GM21367 (cell line): Measurements from ENCODE around the gene EFNA2.

ENCODE experiments used
- ATAC-seq: cut with Tn5 transposase; IDR thresholded peaks from one replicate; pipeline ENCODE4 v1.9.1; 2021; ENCODE audit not compliant: unreplicated experiment

Gene EFNA2

DNA sequence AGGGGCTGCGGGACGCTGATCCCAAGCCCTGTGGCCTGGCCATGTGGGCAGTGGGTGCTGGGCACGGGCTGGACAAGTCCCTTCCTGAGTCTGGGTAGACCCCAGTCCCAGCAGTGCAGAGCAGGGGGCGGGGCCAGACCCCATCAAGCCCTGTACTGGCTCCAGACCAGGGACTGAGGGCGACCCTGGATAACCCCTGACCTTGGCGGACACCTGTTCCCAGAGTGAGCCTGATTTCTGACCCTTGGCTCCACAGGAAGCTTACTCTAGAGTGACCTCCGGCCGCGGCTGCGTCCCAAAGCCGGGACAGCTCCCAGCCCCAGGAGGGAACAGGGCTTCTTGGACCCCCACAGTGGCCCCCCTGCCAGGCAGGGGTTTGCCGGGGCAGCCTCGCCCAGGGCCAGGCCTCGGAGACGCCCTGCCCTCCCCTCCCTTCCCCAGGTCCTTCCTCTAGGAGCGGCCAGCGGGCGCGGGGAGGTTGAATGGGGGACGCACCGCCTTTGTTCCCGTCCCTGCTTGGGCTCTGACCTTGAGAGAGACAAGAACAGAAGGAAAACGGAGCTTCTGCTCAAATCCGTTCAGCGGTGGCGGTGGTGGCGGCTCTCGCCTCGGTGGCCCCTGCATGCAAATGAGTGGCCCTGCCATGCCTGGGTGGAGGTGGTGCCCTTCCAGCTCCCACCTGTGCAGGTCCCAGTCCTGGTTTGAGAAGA, 2.3 kb upstream of the EFNA2 start:
- ATAC-seq: no peak

DNA sequence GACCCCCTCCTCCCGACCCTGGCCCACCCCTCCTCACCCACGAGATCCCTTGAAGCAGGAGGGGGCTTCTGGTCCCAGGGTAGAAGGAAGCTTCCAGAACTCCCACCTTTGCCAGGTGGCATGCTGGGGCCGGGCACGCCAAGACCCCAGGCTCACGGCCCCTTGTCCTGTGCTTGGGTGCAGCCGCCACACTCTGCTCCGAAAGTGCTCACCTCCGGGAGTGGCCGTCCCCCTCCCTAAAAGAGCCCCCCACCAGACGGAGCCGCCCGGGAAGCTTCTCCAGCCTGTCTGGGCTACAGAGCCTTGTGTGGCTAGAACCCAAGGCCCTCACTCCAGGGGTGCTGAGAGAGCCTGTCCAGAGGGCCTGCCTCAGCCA, 1.8 kb upstream of the EFNA2 start:
- no peak for ATAC-seq

DNA sequence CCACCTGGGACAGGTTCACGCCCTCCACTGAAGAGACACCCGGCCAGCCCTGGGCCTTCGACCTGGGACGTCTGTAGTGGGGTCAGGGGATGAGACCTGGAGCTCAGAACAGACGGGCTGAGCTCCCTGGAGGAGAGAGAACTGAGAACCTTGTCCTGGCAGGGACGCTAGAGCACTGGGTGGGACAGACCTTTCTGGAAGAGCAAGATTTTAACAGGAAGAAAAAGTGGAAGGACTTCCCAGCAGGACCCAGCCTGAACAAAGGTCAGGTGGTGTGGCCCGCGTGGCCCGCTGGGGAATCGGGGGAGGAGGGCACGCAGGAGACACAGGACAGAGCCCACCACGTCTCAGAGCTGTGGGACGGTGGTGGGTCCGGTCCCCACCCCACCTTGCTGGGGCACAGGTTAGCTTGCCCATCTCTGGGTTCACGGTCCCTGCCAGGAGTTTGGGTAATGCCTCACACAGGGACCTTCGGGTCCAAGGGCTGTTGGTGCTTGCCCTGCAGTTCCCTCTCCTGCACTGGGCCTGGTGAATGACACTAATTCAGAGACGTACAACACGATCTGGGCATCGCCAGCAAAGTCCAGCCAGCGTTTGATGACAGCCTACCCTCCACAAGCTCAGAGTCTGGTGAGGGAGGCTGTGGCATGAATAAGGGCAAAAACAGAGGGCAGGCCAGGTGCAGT, 1.2 kb upstream of the EFNA2 start:
- no peak for ATAC-seq

DNA sequence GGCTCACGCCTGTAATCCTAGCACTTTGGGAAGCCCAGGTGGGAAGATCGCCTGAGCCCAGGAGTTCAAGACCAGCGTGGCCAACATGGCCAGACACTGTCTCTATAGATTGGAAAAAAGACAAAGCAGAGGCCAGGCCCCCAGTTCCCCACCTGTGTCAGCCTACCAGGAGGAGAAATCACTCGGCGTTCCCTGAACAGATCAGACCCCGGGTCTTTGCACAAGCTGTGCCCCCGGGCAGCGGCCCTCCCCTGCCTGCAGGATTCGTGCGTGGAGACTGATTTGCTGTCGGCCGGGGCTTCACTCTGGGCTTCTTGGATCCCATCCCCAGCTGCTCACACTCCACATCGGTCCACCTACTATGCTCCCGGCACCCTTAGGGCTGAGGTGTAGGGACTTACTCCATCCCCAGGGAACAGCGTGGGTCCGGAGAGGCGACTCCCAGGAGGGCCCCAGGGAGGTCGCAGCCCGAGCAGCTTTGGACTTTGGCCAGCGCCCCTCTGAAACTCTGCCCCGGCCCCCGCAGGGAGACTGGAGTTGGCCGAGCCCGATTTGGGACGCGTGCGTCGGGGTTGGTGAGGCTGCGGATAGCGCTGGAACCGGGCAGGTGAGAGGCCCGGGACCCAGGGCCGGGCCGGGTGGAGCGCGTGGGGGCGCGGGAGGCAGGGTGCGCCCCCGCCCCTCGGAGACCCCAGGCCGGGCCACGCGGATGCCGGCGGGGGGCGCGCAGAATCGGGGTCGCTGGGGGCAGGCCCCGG, 515 bp upstream of the EFNA2 start:
- no peak for ATAC-seq

DNA sequence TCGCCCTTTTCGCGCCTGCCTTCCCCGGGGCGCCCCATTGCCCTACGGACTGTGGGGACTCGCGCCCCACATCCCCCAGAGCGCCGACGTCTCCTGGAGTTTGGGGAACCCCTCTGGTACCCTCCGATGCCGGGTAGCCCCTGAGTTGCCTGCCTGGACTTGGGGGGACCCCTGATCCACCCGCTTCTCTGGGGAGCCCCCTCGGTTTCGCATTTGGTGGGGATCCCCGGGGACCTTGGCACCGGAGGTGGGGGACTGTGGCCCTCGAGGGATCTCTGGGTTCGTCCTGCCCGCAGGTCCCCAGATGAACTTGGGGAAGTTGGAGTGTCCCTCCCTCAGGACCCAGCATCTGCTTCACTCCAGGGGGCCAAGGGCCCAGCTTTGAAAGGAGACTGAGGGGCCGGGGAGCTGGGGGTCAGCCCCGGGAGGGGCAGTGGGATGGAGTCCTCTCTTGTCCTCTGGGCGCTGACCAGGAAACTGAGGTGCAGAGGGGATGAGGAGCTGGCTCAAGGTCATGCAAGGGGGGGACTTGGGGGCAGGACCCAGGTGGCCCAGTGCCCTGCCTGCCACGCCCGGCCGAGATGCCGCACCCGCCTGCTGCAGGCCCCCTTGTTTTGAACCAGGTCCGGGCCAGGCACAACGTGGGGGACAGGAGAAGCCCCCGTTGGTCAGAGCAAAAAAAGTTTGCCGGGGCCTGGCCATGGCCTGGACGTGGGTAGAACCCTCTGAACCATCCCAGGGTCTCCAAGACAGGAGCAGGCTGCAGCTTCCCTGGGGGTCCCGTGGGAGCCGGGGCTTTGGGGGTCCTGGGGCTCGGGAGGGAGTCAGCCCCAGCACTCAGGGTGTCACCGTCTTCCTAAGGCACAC, 1.0 kb downstream of the EFNA2 start:
- ATAC-seq: no peak

DNA sequence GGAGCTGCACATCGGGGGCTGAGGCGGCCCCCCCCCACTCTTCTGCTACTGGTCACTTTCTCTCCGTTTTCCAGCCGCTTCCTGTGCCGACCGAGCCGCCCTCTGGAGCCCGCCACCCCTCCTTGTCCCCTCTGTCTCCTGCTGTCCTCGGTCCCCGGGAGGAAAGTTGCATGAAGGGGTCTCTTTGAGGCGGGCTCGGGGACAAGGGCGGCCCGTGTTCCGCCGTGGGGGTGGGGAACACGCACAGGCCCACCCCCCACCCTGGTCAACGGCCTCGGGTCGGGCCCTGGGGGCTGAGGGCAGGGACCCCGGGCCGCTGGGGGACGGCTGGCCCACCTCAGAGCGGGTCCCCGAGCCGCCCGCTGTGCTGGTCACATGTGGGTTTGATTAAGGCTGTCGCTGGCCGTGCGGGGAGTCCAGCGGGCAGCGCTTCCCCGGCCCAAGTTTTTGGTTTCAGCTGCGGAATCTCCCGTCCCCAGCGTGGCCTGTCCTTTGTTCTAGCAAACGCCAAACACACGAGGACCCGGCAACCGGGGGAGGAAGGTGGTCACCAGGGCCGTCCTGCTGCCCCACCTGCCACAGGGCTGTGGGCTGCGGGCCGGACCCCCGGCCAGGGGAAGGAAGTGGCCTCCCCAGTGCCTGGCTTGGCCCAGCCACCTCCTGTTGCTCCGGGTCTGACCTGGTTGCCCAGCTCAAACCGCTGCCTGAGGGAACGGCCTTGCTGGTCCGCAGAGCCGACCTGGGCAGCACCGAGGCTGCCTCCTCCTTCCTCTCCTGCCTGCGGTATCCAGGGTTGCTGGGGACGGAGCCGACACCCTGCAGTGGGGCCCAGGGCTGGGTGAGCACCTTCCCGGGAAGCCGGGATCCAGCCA, 1.9 kb downstream of the EFNA2 start:
- ATAC-seq: no peak

DNA sequence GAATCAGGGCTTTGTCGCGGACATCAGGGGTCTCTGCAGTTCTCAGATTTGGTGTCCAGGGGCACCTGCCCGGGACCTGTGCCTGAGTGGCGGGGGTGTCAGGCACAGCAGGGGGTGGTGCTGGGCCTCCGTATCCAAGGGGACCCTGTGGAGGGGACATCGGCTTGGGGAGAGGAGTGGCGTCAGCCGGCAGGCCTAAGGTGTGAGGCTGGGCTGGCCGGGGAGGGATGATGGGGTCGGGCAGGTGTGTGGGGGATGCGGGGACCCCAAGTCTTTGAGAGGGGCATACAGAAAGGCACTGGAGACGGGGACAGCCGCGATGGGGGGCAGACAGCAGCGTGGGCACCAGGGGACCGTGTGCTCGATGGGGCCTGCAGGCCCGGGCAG, 2.5 kb downstream of the EFNA2 start:
- ATAC-seq: no peak

DNA sequence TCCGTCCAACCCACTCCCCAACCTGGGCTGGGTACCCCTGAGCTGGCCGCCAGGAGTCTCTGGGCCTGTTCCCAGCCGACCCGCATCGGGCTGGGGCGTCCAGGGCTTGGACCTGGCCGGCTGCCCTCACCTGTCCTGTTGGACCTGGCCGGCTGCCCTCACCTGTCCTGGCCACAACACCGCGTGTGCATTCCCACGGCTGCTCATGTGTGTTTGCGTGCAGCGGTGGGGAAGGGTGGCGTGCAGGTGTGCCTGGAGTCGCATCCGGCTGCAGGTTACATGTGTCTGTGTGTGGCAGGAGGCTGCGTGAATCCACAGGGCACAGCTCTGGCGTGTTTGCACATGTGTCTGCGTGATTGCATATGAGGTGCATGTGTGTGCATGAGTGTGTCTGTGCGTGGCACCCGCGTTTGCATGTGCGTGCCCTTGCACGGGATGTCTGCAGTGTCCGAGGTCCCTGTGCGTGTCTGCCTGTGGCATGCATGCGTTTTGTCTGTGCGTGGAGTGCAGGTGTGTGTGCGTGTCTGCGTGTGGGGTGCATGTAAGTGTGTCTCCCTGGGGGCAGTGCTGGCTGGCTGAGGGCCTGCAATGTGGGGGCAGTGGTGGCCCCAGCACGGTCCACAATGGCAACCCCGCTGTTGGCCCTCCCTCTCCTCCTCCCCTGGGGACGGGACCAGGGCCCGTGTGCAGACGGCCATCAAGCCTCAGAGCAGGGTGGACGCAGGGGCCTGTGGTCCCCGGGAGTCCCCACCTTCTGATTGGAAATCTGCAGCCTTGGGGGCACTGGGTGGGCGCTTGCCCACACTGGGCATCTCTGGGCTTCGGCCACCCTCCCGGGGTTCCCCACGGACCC, 3.4 kb downstream of the EFNA2 start:
- ATAC-seq: no peak

DNA sequence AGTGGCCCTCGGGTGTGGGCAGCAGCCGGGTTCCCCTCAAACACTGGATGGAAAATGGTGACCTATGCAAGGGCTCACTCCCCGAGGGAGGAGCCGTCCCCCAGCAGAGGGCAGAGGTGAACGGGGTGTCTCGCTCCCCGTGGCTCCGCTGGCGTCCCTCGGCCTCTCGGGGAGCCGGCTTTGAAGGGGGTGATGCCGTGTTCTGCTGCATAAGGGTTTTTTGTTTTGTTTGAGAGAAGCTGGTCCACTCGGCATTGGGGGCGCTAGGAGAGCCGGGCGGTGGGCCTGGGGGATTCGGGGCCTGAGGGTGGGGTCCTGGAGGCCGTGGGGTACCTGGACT, 4.0 kb downstream of the EFNA2 start:
- no peak for ATAC-seq

DNA sequence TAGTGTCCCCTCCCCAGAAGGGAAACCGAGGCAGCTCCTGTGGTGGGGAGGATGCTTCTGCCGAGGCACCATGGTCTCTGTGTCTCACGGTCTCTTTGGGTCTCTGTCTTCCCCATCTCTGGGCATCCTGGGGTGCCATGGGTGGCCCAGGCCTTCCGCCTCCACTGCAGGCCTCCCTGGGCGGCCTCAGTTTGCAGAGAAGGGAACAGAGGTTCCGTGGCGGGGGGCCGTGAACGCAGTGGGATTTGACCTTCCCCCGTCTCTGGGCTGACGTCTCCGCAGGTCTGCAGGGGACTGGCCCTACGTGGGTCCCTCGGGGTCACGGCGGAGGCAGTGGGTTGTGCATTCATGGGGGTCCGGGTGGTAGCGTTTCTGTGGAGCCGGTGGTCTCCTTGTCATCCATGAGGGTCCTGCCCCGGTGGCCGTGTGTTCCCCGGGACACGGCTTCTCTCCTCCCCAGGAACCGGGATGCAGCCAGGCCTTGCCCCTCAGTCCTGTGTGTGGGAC, 4.6 kb downstream of the EFNA2 start:
- ATAC-seq: no peak

DNA sequence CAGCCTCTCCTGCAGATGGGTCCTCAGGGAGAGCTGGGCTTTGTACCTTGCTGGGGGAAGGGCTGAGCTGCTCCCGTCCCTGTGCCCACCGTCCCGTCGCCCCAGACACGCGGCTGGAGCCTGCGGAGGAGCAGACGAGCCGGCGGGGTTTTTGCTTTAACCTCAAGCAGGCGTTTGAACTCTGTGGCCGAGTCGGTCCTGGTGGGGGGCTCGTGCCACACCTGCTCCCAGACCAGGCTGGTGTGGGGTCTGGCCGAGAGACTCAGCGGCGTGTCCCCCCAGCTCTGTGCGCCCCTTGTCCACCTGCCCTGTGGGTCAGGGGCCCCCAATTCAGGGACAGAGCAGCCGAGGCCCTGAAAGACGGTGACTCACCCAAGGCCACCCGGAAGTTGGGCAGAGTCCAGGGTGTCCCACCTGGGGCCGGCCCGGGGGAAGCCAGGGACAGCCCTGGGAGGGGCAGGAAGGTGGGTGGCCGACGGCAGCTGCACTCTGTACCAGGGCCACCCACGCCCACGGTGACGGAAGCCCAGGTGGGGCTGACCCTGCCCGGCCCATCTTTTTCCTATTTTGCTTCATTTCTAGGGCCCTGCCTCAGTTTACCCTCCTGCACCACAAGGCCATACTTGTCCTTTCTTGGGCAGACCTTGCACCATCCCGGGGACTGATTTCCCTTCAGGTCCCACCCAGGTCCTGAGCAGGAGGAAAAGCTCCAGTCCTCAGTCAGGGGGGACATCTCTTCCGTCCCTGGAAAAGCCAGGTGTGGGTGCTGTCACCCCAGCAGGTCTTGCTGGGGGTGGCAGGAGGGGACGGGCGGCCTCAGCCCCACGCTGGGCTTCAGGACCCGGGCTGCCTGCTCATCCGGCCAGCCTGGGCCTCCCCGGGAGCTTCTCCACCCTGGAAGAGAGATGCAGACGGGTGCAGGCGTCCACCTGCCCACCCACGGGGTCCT, 5.3 kb downstream of the EFNA2 start:
- no peak for ATAC-seq

DNA sequence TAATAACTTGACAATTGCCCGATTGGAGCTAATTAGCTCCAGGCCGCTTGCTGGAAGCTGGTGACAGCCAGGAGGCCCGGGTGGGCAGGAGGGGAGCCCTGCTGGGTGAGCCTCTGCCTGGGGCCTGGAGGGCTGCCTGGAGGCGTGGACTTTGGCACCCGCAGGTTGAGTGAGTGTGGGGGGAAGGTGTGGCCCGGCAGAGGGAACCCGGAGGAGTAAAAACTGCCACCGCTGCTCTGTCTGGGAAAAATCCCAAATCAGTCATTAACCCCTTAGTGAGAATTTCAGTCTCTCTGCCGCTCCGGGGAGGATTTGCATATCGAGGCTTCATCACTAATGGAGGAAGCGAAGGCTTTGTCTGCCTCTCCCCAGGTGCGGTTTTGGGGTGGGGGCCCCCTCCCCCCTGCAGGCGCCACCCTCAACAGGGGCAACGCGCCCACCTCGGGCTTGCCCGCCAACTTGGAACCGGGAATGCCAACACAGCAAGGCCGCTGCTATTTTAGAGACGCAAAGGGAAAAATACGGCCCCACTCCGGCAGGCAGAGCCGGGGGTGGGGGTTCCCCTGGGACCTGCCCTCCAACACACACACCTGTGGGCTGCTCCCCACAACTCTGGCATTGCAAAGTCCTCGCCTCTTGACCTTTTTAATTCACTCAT, 6.2 kb downstream of the EFNA2 start:
- no peak for ATAC-seq

DNA sequence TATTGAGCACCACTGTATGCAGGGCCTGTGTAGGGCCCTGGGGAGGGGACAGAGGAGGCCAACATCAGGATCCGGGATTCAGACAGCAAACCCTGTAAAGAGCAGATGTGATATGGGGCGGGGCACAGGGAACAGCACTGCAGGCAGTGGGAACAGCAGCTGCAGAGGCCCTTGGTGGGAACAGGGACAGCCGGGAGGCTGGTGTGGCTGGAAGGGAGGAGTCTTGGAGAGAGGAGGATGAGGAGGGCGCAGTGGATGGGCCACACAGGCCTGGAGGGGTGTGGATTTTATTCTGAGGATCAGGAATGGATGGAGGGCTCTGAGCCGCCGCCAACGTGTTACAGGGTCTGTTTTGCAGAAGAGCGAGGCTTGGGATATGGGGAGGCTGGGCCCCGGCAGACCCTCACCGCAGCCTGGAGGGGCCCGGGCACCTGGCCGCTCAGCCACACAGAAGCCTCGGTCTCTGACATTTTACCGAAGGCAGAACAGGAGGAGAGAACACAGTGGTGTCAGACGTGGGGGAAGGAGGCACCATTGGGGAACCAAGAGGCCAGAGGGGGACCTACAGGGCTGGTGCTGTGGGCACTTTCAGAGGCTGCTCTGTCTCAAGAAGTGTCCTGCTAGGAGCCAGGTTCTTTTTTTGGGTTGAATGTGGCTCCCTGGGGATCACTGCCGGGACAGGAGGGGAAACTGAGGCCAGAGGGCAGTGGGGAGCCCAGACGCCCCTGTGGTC, 6.9 kb downstream of the EFNA2 start:
- no peak for ATAC-seq

DNA sequence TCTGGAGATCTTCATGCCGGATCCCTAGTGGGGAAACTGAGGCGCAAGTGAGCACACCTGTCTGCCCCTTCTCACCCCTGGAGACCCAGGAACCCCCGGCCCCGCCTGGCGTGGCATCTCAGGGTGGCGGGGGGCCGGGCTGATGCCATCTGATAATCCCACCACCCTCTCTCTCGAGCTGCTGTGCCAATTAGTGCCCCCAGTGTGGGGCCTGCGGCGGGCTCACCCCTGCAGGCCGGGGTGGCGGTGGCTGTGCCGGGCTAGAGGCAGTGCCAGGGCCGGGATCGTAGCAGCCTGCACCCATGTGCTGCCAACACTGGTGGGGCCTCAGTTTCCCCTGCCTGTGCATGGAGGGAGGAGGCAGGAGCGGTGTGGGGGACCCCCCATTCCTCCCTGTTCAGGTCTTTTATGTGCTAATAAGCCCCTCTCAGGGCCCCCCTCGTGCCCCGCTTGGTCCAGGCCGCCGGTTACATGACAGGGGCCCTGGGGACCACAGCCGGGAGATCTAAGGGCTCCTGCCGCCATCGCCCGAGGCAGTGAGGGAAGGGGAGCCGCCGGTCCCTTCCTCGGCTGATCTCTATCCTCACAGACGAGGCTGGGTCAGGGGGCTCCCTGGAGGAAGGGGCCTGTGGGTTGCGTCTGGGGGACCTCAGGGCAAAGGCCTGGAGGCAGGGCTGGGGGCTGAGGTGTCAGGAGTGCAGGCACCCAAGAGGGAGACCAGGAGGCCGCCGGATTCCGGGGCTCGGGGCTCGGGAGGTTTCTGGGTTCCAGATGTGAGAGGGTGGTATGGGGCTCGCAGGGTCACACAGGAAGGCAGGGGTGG, 8.3 kb downstream of the EFNA2 start:
- ATAC-seq: no peak

DNA sequence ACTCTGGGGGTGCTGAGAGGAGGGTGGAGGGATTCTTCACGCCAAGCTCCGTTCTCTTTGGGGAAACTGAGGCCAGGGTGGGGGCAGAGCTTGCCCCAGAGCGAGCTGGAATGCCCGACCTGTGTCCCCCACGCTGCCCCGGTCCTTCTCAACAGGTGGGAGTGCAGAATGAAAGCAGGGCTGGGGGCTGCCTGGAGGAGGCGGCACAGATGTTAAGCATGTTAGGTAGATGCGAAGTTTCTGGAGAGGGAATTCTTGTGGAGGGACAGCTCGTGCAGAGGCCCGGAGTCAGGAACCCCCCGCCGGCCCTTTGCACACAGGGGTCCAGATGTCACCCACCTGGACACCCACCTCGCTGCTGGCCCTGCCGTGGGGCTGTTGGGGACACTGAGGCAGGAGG, 9.0 kb downstream of the EFNA2 start:
- no peak for ATAC-seq
